Right atrium auricular region (tissue), 2 donors: Measurements from ENCODE around the gene TTC28. TPM values are rescaled to one million over a fixed set of nuclear protein-coding genes. Genes with fewer than 3 reads are reported as not detected.

Experiments used
- DNase-seq: peaks from one replicate; pipeline ENCODE4 v3.0.0-alpha.2; 2019; ENCODE audit warnings: low spot score
- H3K27ac ChIP-seq, 2 donors: fragments of 200-600 bp; sonication (generic); 1 replicate in 1 of 2; 2 replicates in 1 of 2; pipeline ENCODE4 v1.5.1; 2016 to 2019
- H3K27me3 ChIP-seq, 2 donors: fragments of 200-600 bp; sonication (generic); one replicate each; pipeline versions ENCODE4 v1.5.1 to v1.6.0; 2017 to 2019
- H3K36me3 ChIP-seq: fragments of 200-600 bp; sonication (generic); one replicate; pipeline ENCODE4 v1.5.1; 2016
- H3K4me1 ChIP-seq, 2 donors: fragments of 200-600 bp; sonication (generic); one replicate each; pipeline versions ENCODE4 v1.5.1 to v1.6.0; 2017 to 2019
- H3K4me3 ChIP-seq, 2 donors: fragments of 200-600 bp; sonication (generic); 1 replicate in 1 of 2; 2 replicates in 1 of 2; pipeline ENCODE4 v1.5.1; 2017 to 2019; ENCODE audit warnings: mild to moderate bottlenecking in 1 of 2, moderate library complexity in 1 of 2
- H3K9me3 ChIP-seq, 2 donors: fragments of 200-600 bp; sonication (generic); one replicate each; pipeline ENCODE4 v1.5.1; 2019
- CTCF ChIP-seq, 2 donors: fragments of 200-600 bp; sonication (generic); IDR thresholded peaks; one replicate each; pipeline ENCODE4 v1.5.1; 2019; ENCODE audit warnings: antibody characterized with exemption in 2 of 2
- total RNA-seq, 2 donors: library from RNA; depleted of rRNA; stranded (reverse); fragments of >200 nt; gene quantifications; one replicate each; pipeline ENCODE4 v1.1.0, GENCODE V29; 2016

Gene TTC28
- total RNA-seq, 2 donors from 2014 or later: 22.1 to 22.3 TPM

GRCh38 chr22:28429711-28430110 is 249.9 kb downstream of the TTC28 start:
- H3K4me3 ChIP-seq: no peak overlapping the region
- H3K4me1 ChIP-seq: no peaks in the 10 kb centered on the region
- no peak for DNase-seq
- no peak overlapping the region for H3K27ac ChIP-seq
- no peaks in the 10 kb centered on the region for H3K36me3 ChIP-seq
- TF ChIP-seq CTCF (IDR thresholded peaks at IDR 0.05): no peak
- no peaks in the 10 kb centered on the region for H3K9me3 ChIP-seq
- H3K27me3 ChIP-seq: no peaks in the 10 kb centered on the region

- Histone ChIP-seq H3K4me3 (no peak overlapping the region), H3K36me3 (no peaks in the 10 kb centered on the region), H3K27ac (no peak overlapping the region), H3K27me3 (no peaks in the 10 kb centered on the region), H3K9me3 (no peaks in the 10 kb centered on the region), H3K4me1 (no peaks in the 10 kb centered on the region)
- no peak for TF ChIP-seq CTCF (IDR thresholded peaks at IDR 0.05)
- DNase-seq: no peak
These were observed 251.4 kb downstream of the TTC28 start for GRCh38 chr22:28428271-28428670.

GRCh38 chr22:28426346-28427132 is 253.1 kb downstream of the TTC28 start:
- DNase-seq: no peak
- Histone ChIP-seq H3K4me3 (no peak overlapping the region), H3K27ac (no peak overlapping the region), H3K36me3 (no peaks in the 10 kb centered on the region), H3K4me1 (no peaks in the 10 kb centered on the region), H3K9me3 (no peaks in the 10 kb centered on the region), H3K27me3 (no peaks in the 10 kb centered on the region)
- no peak for TF ChIP-seq CTCF (IDR thresholded peaks at IDR 0.05)

GRCh38 chr22:28425211-28425610 is 254.4 kb downstream of the TTC28 start:
- Histone ChIP-seq H3K27ac (no peak overlapping the region), H3K4me1 (no peaks in the 10 kb centered on the region), H3K9me3 (no peaks in the 10 kb centered on the region), H3K36me3 (no peaks in the 10 kb centered on the region), H3K27me3 (no peaks in the 10 kb centered on the region), H3K4me3 (no peak overlapping the region)
- TF ChIP-seq CTCF (IDR thresholded peaks at IDR 0.05): no peak
- no peak for DNase-seq

- no peak for DNase-seq
- no peaks in the 10 kb centered on the region for H3K4me1 ChIP-seq
- TF ChIP-seq CTCF (IDR thresholded peaks at IDR 0.05): no peak
These were observed 255.1 kb downstream of the TTC28 start for GRCh38 chr22:28424427-28425080.

More at GRCh38 chr22:28424427-28425080, 255.1 kb downstream of the TTC28 start:
- H3K4me3 ChIP-seq: no peak overlapping the region
- no peak overlapping the region for H3K27ac ChIP-seq
- H3K9me3 ChIP-seq: no peaks in the 10 kb centered on the region
- no peaks in the 10 kb centered on the region for H3K36me3 ChIP-seq
- no peaks in the 10 kb centered on the region for H3K27me3 ChIP-seq
